HG03571 (cell line): ENCODE results near the gene CA4.

ENCODE experiments used
- ATAC-seq: cut with Tn5 transposase; IDR thresholded peaks from one replicate; pipeline ENCODE4 v1.9.1; 2021; ENCODE audit not compliant: unreplicated experiment

CA4 gene

DNA sequence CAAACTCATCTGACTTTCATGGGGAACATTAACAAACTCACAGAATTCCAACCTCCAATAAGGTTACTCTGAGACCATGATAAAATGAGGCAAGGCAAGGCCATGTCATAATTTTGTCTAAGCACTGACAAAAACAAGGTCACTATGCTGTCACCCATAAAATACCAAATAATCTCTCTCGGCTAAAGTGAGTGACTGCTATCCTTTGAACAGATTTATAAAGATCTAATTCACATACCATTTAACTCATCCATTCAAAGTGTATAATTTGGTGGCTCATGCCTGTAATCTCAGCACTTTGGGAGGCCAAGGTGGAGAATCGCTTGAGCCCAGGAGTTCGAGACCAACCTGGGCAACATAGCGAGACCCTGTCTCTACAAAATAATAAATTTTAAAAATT, 20.6 kb upstream of the CA4 start:
- ATAC-seq = no peak

DNA sequence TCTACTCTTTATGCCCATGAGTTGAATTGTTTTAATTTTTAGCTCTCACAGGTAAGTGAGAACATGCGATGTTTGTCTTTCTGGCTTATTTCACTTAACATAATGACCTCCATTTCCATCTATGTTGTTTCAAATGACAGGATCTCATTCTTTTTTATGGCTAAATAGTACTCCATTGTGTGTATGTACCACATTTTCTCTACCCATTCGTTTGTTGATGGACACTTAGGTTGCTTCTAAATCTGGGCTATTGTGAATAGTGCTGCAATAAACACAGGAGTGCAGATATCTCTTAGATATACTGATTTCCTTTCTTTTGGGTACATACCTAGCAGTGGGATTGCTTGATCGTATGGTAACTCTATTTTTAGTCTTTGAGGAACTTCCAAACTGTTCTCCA, 19.3 kb upstream of the CA4 start:
- no peak for ATAC-seq

DNA sequence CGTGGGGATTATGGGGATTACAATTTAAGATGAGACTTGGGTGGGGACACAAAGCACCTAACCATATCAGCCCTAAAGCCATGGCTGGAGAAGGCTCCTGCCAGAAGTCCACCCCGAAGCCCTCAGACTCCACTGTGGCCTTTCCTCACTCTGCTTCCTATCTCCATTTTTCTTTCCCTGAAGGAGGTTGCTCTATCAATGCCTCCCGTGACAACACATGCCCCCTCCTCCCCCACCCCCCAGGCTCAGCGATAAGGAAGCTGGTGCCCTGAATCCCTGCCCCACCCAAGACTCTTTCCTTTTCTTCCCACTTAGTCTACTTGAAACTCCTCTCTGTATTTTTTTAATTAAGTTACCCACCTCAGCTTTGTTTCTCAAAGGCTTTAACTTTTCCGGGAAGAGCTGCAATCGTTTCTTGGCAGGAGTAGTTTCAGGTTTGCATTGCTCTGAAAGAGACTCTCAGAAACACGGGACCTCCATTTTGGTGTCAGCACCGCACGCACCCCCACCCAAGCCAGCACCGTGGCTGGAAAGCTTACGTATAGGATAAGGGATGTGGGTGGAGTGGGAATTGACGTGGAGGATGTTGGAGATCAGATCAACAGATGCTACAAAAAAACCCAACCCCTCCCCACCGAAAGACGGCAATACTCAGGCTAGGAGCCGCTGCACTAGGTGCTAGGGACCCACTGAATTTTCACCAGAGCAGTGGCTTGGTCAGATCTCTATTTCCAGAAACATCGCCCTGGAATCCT, 15.2 kb upstream of the CA4 start:
- no peak for ATAC-seq

DNA sequence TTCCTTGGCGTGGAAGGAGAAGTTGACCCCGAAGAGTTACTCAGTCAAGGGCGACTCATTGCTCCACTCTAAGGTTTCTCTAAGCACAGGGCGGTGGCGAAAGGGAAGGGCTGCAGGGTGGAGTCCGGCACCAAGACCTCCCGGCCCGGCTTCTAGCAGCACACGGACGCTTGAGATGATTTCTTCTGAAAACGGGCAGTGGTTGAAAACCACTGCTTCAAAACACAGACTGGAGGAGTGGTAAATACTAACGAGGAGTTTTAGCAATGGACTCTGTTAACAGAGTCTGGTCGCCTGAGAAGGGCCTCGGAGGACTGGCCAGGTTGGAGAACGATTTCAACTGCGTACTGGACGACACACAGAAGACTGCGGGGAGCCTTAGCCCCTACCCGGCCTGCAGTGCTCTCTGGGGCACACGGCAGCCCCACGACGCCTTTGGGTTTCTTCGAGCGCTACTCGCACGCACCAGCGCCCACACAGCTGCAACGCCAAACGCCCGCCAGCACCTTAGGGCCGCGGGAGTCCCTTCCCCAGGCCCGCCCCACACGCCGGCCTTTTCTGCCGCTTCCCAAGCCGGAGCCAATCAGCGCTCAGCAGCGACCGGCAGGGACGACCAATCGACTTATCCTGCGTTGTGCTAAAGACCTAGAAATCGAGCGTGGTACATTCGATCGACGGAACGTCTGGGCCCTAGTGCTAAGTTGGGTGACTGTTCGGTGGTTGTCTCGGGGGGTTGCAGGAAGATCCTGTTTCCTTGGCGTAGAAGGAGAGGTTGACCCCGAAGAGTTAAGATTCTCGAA, 14.4 kb upstream of the CA4 start:
- peak; percentile 88 for ATAC-seq

DNA sequence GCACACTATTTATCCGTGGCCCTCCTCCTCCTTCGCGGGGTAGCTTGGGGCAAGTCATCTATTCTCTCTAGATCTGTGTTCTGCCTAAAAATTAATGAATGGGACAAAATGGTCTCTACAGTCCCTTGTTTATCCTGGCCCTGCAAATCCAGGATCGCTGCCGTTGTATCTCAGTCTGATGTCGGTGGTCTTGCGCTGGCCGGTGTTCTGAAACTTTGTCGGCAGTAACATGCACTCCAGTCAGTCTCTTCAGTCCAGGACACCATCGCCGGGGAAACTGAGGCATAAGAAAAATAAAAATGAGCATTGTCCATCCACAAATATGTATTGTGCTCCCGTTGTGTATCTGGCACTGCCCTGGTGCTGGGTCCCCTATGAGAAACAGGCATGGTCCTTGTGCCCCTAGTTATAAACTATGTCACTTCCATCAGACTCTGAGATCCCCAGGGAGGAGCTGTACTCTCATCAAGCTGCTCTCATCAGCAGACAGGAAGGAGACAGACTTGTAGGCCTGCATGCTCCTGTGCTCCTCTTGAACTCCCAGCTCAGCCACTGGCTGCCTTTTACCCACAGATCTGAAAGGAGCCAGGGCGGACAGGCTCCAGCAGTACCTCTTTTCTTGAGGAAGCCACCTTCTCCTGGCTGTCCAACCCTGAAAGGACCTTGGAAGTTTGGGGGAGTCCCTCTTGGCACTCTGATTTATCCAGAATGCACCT, 13.7 kb upstream of the CA4 start:
- no peak for ATAC-seq

- no peak for ATAC-seq
These were observed 12.0 kb upstream of the CA4 start for GRCh38 chr17:60137731-60138130.

- ATAC-seq = no peak
These were observed 10.9 kb upstream of the CA4 start for GRCh38 chr17:60138769-60139437.

- ATAC-seq = no peak
These were observed 10.1 kb upstream of the CA4 start for GRCh38 chr17:60139438-60140285.

DNA sequence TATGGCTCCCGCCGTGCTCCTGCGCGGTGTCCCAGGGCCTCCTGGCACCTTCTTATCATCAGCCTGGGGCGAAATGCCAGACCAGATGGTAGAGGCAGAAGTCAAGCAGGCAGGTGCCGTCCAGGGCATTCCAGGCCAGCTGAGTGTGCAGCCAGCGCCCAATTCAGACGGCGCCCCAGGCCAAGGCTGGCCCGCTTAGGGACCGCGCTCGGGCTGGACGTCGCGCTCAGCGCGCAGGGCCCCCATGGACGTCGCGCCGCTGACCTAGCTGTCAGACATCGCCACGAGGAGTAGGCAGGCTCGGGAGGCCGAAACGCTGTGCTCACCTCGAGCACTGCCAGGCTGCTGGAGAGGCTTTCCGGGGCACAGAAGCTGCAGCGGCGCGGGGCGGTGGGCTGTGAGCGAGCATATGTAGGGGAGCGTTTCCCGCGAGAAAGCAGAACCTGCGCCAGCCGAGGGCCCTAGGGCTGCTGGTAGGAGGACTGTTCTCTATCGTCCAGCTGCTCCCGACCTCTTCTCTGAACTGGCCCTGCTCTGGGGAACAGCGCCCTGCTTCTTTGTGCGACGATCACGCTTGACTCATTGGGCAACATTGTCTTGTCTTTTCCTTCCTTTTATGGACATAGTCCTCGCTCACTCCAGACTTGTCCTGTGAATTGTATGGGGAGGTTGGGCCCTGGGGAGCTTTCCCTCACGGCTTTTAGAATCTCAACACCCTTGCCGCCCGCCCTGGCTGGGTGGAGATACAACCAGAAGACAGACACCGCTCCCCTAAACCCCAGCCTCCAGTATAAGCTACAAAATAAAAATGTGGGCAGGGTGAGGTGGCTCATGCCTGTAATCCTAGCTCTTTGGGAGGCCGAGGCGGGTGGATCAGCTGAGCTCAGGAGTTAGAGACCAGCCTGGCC, 8.4 kb upstream of the CA4 start:
- ATAC-seq = no peak

DNA sequence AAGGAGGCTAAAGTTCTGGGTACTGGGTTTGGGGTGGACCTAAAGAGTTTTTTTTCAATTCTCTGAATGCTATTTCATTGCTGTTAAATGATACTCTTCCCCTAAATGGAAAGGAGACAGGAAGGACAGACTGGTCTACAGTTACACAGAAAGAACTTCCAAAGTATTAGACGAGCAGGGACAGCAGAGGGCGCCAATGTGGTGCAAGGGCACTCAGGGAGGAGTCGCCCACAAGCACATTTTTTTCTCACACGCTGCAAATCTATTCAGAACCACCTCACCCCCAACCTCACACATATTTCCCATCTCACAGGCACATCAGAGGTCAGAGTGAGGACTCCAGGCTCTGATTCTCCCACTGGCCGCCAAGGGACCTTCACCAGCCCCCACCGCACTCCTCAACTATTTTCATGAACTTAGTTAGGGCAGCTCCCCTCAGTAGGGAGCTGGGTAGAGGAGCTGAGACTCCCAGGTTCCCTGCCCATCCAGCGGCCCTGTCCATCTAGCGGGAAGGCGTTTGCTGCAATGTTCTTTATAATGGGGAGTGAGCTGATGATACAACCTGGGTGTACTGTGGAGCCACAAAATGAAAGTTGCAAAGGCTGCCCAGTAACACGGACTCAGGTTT, 6.8 kb upstream of the CA4 start:
- ATAC-seq = no peak

DNA sequence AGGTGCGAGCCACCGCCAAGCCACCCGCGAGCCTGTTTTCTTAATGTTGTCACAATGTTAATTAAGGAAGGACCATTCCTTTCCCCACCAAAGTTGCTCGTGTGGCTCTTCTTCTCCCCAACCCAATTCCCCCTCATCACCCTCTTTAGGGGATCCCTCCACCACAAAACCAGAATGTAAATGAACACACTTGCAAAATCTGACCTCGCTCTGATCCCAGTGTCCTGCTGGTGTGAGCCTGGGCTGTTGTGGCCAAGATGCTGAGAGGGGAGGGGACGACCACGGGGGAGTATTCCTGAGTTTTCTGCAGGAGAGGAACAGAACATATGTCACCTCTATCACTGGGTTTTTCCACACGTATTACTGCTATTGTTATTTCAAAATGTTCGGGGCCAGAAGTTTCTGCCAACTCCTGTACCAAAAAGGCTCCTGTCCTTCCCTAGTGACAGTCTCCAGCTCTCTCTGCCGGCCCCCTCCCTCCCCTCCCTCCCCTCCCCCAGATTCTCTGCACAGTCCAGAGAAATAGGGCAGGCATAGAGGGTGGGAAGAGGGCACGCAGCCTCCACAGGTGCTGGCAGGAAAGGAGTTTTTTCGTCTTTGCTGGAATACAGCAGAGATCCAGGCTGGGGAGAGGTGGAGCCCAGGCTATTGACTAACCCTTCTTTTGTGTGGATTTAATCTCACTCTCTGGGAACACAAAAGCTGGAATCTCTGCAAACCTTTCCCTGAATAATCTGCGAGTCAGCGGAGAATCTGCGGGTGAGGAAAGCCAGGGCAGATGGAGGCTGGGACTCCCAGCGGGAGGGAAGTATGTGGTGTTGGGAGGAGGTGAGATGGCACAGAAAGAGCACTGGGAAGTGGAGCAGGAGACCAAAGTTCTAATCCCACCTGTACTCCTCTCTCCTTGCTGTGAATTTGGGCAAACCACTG, 4.5 kb upstream of the CA4 start:
- no peak for ATAC-seq

DNA sequence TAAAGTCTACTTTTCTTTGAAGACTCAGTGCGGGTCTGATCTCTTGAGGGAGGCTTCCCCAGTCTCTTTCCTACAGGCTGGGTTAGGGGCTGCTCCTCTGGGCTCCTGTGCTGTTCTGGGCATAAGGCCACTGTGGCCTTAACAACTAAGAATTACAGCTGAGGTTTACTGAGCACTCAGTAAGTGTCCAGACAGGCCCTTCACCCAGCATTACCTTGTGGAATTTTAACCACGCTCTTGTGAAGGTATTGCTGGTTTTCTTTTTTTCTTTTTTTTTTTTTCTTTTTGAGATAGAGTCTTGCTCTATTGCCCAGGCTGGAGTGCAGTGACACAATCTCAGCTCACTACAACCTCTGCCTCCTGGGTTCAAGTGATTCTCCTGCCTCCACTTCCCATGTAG, 3.6 kb upstream of the CA4 start:
- no peak for ATAC-seq

- ATAC-seq = no peak
These were observed 2.1 kb upstream of the CA4 start for GRCh38 chr17:60147553-60148223.

GRCh38 chr17:60148373-60148772, 1.4 kb upstream of the CA4 start:
- ATAC-seq = no peak

- peak; percentile 42 for ATAC-seq
These were observed 1.6 kb downstream of the CA4 start for GRCh38 chr17:60151355-60151754.

GRCh38 chr17:60153606-60154390, 4.0 kb downstream of the CA4 start:
- ATAC-seq = no peak
